Trophoblast cell (in vitro differentiated cells and primary cell): Measurements from ENCODE around the gene NPHP3.
"Not testable (repeated sequence)": the region's sequence is repeated elsewhere in the genome, so short reads cannot be mapped to it uniquely, and the experiment has no call there.

Experiments used
- DNase-seq, 2 donors: peaks; one replicate each; pipeline ENCODE4 v3.0.0-alpha.2; 2016
- H2AFZ ChIP-seq: 2 replicates; pipeline ENCODE4 v1.6.1; 2013; ENCODE audit warnings: low read length, moderate library complexity, mild to moderate bottlenecking; ENCODE audit not compliant: insufficient read depth, poor library complexity
- H2AK5ac ChIP-seq: 2 replicates; pipeline ENCODE4 v1.6.1; 2013; ENCODE audit warnings: mild to moderate bottlenecking, low read length
- H2BK120ac ChIP-seq: 2 replicates; pipeline ENCODE4 v1.6.1; 2013; ENCODE audit warnings: low read length, mild to moderate bottlenecking, moderate library complexity; ENCODE audit not compliant: insufficient read depth, poor library complexity
- H2BK12ac ChIP-seq: 2 replicates; pipeline ENCODE4 v1.6.1; 2013; ENCODE audit warnings: mild to moderate bottlenecking, low read length, moderate library complexity
- H2BK5ac ChIP-seq: 2 replicates; pipeline ENCODE4 v1.6.1; 2013; ENCODE audit warnings: low read length, low read depth, moderate library complexity, mild to moderate bottlenecking; ENCODE audit not compliant: poor library complexity
- H3K14ac ChIP-seq: 2 replicates; pipeline ENCODE4 v1.6.1; 2013; ENCODE audit warnings: mild to moderate bottlenecking, low read length
- H3K18ac ChIP-seq: 2 replicates; pipeline ENCODE4 v1.6.1; 2013; ENCODE audit warnings: mild to moderate bottlenecking, low read length
- H3K23ac ChIP-seq: 2 replicates; pipeline ENCODE4 v1.6.1; 2013; ENCODE audit warnings: low read length
- H3K27ac ChIP-seq: 2 replicates; pipeline ENCODE4 v1.5.1; 2013; ENCODE audit warnings: low read depth, mild to moderate bottlenecking, inconsistent platforms, low read length, moderate library complexity
- H3K27me3 ChIP-seq: 2 replicates; pipeline ENCODE4 v1.6.1; 2013; ENCODE audit warnings: inconsistent platforms, mild to moderate bottlenecking, low read length, moderate library complexity; ENCODE audit not compliant: insufficient read depth
- H3K36me3 ChIP-seq, 2 experiments: 1 replicate in 1 of 2; 2 replicates in 1 of 2; pipeline ENCODE4 v1.6.1; 2013; ENCODE audit warnings: low read length in 2 of 2, mild to moderate bottlenecking in 2 of 2, moderate library complexity in 1 of 2; ENCODE audit not compliant: insufficient read depth in 2 of 2, control insufficient read depth in 1 of 2
- H3K4ac ChIP-seq: 2 replicates; pipeline ENCODE4 v1.6.1; 2013; ENCODE audit warnings: low read depth, mild to moderate bottlenecking, low read length, moderate library complexity
- H3K4me1 ChIP-seq, 2 experiments: 1 replicate in 1 of 2; 2 replicates in 1 of 2; pipeline ENCODE4 v1.6.1; 2013; ENCODE audit warnings: low read length in 2 of 2, mild to moderate bottlenecking in 2 of 2, moderate library complexity in 1 of 2; ENCODE audit not compliant: insufficient read depth in 2 of 2, control insufficient read depth in 1 of 2
- H3K4me2 ChIP-seq: 2 replicates; pipeline ENCODE4 v1.6.1; 2013; ENCODE audit warnings: inconsistent platforms, mild to moderate bottlenecking, low read length, moderate library complexity
- H3K4me3 ChIP-seq: 2 replicates; pipeline ENCODE4 v1.5.1; 2013; ENCODE audit warnings: mild to moderate bottlenecking, low read depth, low read length, inconsistent platforms
- H3K79me1 ChIP-seq: one replicate; pipeline ENCODE4 v1.6.1; 2013; ENCODE audit warnings: low read length
- H3K79me2 ChIP-seq: 2 replicates; pipeline ENCODE4 v1.6.1; 2013; ENCODE audit warnings: low read length, mild to moderate bottlenecking; ENCODE audit not compliant: control insufficient read depth, insufficient read depth, poor library complexity
- H3K9ac ChIP-seq: 2 replicates; pipeline ENCODE4 v1.6.1; 2013; ENCODE audit warnings: mild to moderate bottlenecking, low read length
- H3K9me3 ChIP-seq: 2 replicates; pipeline ENCODE4 v1.6.1; 2013; ENCODE audit warnings: low read depth, mild to moderate bottlenecking, control low read depth, inconsistent platforms, low read length; ENCODE audit not compliant: insufficient read depth
- H4K12ac ChIP-seq: 2 replicates; pipeline ENCODE4 v1.6.1; 2013; ENCODE audit warnings: low read depth, mild to moderate bottlenecking, low read length, moderate library complexity
- H4K8ac ChIP-seq: 2 replicates; pipeline ENCODE4 v1.6.1; 2013; ENCODE audit warnings: low read depth, mild to moderate bottlenecking, low read length, moderate library complexity
- H4K91ac ChIP-seq: one replicate; pipeline ENCODE4 v1.6.1; 2013; ENCODE audit warnings: low read depth, mild to moderate bottlenecking, low read length, moderate library complexity
- WGBS: extraction: QIAGEN DNeasy Blood & Tissue Kit; methylation state at CpG from one replicate; pipeline ENCODE4 v1.1.7; 2013; ENCODE audit warnings: missing lambda C conversion rate; ENCODE audit not compliant: insufficient read length, insufficient coverage; ENCODE audit errors: extremely low coverage; 5-methylcytosine and 5-hydroxymethylcytosine counted together

Gene NPHP3

GRCh38 chr3:132643366-132643765 lies 78.8 kb downstream of the NPHP3 start:
- no peaks in the 10 kb centered on the region for H3K79me2 ChIP-seq
- no peak overlapping the region for H4K8ac ChIP-seq
- no peaks in the 10 kb centered on the region for H3K4me1 ChIP-seq
- H3K4me3 ChIP-seq = no peak overlapping the region
- H2BK12ac ChIP-seq = no peak overlapping the region
- H3K4me2 ChIP-seq = no peak overlapping the region
- no peak overlapping the region for H4K91ac ChIP-seq
- no peak for DNase-seq
- peak overlapping the region; percentile 2 for H3K9ac ChIP-seq
- no peak overlapping the region for H3K4ac ChIP-seq
- no peak overlapping the region for H3K18ac ChIP-seq
- H2AK5ac ChIP-seq = no peak overlapping the region
- WGBS = no CpG with 5 or more reads among the region's 2 CpGs
- no peak overlapping the region for H3K23ac ChIP-seq
- H3K79me1 ChIP-seq = no peaks in the 10 kb centered on the region
- H2BK120ac ChIP-seq = no peak overlapping the region
- H2AFZ ChIP-seq = no peak overlapping the region
- H4K12ac ChIP-seq = no peak overlapping the region
- H3K14ac ChIP-seq = no peak overlapping the region
- no peaks in the 10 kb centered on the region for H3K36me3 ChIP-seq
- no peak overlapping the region for H2BK5ac ChIP-seq
- H3K27ac ChIP-seq = no peak overlapping the region
- H3K27me3 ChIP-seq = no peaks in the 10 kb centered on the region
- H3K9me3 ChIP-seq = no peaks in the 10 kb centered on the region

DNA sequence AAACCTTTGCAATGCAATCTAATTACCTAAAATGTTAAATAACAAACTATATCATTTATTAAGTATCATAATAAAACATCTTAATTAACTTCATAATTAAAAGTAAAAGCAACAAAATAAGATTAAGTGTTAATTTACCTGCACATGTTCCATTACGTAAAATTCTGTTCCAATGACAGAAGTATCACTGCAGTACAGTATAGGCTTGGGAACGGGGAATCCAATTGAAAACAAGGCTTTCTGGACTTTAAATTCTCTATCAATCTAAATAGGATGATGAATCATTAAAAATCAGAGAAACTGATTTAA lies 79.7 kb downstream of the NPHP3 start:
- H2BK120ac ChIP-seq = no peak overlapping the region

DNA sequence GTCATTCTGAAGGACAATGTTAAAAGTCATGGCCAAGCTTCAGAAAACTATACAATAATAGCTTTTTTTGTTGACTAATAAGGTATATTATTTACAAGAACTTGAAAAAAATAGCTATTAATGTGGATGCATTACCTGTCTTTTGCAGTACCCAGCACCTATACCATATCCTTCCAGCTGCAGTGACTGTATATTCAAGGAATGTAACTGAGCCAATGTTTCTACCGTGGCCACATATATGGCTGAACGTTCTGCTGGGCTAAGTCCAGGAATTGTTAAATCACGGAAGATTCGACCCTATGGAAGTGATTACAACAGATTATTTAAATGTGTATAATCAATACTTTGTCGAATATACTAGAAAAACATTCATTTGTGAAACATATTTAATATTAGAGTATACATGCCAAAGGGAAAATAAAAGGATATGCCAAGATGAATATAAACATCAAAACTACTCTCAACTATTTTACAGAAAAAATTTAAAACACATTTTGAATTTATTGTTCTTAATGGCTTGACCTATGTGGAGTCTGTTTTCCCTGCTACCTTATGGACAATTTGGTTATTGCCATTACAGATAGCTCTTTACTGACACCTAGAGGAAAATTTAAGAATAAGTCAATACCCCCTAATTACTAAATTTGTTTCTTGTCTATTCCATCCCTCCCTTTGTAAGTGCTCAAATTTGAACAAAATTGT lies 80.2 kb downstream of the NPHP3 start:
- Histone ChIP-seq H4K91ac (no peak overlapping the region), H3K4me3 (no peak overlapping the region), H2BK5ac (no peak overlapping the region), H3K27me3 (no peaks in the 10 kb centered on the region), H3K4me1 (no peaks in the 10 kb centered on the region), H3K9ac (no peak overlapping the region), H2AK5ac (no peak overlapping the region), H3K9me3 (no peaks in the 10 kb centered on the region), H2AFZ (no peak overlapping the region), H3K27ac (no peak overlapping the region), H3K14ac (no peak overlapping the region), H3K23ac (no peak overlapping the region), H3K36me3 (no peaks in the 10 kb centered on the region), H3K4ac (no peak overlapping the region), H2BK120ac (no peak overlapping the region), H3K79me2 (no peaks in the 10 kb centered on the region), H4K8ac (no peak overlapping the region), H3K79me1 (no peaks in the 10 kb centered on the region), H4K12ac (no peak overlapping the region), H3K18ac (no peak overlapping the region), H3K4me2 (no peak overlapping the region), H2BK12ac (no peak overlapping the region)
- WGBS = no CpG with 5 or more reads among the region's 5 CpGs
- peak in 1 of 2 donors; percentile 77 for DNase-seq

More for the DNA sequence above, 79.7 kb downstream of the NPHP3 start:
- Histone ChIP-seq H4K8ac (no peak overlapping the region), H3K4me3 (no peak overlapping the region), H4K91ac (no peak overlapping the region), H2AFZ (no peak overlapping the region), H2BK5ac (no peak overlapping the region), H3K18ac (no peak overlapping the region), H3K9me3 (no peaks in the 10 kb centered on the region), H4K12ac (no peak overlapping the region), H3K79me2 (no peaks in the 10 kb centered on the region), H3K36me3 (no peaks in the 10 kb centered on the region), H3K27me3 (no peaks in the 10 kb centered on the region), H3K27ac (no peak overlapping the region), H3K4ac (no peak overlapping the region), H3K4me2 (no peak overlapping the region), H3K9ac (no peak overlapping the region), H2BK12ac (no peak overlapping the region), H2AK5ac (no peak overlapping the region), H3K79me1 (no peaks in the 10 kb centered on the region), H3K23ac (no peak overlapping the region), H3K14ac (no peak overlapping the region), H3K4me1 (no peaks in the 10 kb centered on the region)
- no peak for DNase-seq
- no CpG with 5 or more reads among the region's 2 CpGs for WGBS

GRCh38 chr3:132641427-132641826 lies 80.8 kb downstream of the NPHP3 start:
- not testable (repeated sequence) for H3K27ac ChIP-seq, H2BK12ac ChIP-seq, H3K9ac ChIP-seq, H4K8ac ChIP-seq, H3K23ac ChIP-seq, H2AFZ ChIP-seq, H4K91ac ChIP-seq, H3K36me3 ChIP-seq, H3K9me3 ChIP-seq, H3K18ac ChIP-seq, H3K4ac ChIP-seq, H3K79me1 ChIP-seq, H3K27me3 ChIP-seq, DNase-seq, H3K14ac ChIP-seq, H3K4me2 ChIP-seq, H4K12ac ChIP-seq, H2BK120ac ChIP-seq, H2AK5ac ChIP-seq, H3K79me2 ChIP-seq, H2BK5ac ChIP-seq, H3K4me3 ChIP-seq, H3K4me1 ChIP-seq
- WGBS = no CpG with 5 or more reads among the region's 2 CpGs
